GM20431 (cell line): ENCODE results near the gene RWDD1.

ENCODE experiments used
- in situ Hi-C: fragments of 300-500 bp; cut with MseI, MboI; formaldehyde crosslinking; loops from one replicate; pipeline ENCODE4 v1.15.0; 2020; ENCODE audit warnings: low sequenced_read_pairs; ENCODE audit not compliant: unreplicated experiment

RWDD1 gene, protein sequence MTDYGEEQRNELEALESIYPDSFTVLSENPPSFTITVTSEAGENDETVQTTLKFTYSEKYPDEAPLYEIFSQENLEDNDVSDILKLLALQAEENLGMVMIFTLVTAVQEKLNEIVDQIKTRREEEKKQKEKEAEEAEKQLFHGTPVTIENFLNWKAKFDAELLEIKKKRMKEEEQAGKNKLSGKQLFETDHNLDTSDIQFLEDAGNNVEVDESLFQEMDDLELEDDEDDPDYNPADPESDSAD

GRCh38 chr6:116570856-116571682, at the start of gene RWDD1:
TSS of gene RWDD1 (plus strand) at chr6:116571504. CDS start at chr6:116571583, 79 bp downstream.
- in situ Hi-C loops: no loop called here

DNA sequence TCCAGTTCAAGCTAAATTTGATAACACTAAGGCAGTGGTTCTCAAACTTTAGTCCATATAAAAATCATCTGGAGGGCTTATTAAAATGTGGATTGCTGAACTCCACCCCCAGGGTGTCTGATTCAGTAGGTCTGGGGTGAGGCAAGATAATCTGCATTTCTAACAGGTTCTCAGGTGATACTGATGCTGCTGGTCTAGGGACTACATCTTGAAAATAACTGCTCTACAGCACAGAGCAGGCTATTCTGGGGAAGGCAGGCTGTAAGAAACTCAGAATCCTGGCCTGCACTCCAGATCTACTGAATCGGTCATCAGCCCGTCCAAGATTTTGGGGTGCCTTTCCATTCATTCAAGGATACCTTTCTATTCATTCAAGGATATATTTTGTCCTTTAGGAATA, 48.4 kb upstream of the RWDD1 start:
- in situ Hi-C loops: no loop called here

DNA sequence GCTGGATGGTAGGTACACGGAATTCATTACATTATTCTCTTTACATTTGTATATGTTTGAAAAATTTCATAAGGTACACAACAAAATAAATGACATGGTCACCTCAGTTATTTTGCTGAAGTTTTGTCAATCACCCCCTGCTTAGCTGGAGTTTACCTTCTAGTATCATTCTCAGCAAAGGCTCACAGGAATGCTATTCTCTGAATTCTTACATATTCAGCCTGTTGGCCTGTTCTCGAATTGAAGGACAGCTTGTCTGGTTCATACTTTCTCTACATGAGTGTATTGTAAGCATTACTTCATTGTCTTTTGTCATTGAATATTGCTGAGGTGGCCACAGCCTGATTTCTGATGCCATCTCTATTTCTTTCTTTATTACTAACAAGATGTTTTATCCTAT, 47.1 kb upstream of the RWDD1 start:
- in situ Hi-C loops: no loop called here

- in situ Hi-C loops: no loop called here
Observed at GRCh38 chr6:116528133-116528532, 43.2 kb upstream of the RWDD1 start.

DNA sequence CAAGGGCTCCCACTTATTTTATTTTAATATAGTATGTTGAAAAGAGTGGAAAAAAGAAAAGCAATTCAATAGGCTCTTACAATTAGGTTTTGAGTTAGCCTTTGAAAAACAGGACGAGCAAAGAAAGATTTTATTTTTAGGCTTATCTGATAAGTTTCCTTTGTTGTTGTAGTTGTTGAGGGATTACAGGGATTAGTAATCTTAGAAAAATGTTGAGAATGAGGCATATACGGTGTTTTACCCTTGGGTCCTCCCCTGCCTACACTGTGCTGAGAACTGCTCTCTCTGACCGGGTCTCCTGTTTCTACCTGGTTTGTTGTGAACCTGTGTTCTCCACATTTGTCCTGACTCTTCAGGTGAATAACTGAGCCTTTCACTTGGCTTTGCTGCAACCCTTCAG, 42.5 kb upstream of the RWDD1 start:
- in situ Hi-C loops: no loop called here

- in situ Hi-C loops: loop anchor here (10.0 kb wide), 1 partner anchor 235 kb away; no protein-coding TSS in a partner anchor
Observed at GRCh38 chr6:116529466-116530290, 41.6 kb upstream of the RWDD1 start.

DNA sequence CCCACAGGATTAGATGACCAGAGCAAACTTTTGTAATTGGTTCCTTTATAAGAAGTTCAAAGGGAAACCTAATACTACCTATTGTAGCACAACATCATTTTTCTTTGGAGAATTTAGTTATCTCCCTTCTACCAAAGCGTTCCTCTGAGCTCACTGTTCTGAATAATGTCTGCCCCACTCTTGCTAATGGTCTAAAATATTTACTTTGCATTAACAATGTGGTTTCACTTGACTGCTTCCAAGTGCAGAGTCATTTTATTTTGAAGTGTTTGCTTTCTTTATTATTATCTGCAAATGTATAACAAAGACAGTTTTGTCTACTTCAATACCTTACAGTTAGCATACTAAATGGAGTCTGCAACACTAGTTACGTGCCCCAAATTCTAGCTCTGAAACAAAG, 40.9 kb upstream of the RWDD1 start:
- in situ Hi-C loops: loop anchor here (10.0 kb wide), 1 partner anchor 236 kb away; no protein-coding TSS in a partner anchor

DNA sequence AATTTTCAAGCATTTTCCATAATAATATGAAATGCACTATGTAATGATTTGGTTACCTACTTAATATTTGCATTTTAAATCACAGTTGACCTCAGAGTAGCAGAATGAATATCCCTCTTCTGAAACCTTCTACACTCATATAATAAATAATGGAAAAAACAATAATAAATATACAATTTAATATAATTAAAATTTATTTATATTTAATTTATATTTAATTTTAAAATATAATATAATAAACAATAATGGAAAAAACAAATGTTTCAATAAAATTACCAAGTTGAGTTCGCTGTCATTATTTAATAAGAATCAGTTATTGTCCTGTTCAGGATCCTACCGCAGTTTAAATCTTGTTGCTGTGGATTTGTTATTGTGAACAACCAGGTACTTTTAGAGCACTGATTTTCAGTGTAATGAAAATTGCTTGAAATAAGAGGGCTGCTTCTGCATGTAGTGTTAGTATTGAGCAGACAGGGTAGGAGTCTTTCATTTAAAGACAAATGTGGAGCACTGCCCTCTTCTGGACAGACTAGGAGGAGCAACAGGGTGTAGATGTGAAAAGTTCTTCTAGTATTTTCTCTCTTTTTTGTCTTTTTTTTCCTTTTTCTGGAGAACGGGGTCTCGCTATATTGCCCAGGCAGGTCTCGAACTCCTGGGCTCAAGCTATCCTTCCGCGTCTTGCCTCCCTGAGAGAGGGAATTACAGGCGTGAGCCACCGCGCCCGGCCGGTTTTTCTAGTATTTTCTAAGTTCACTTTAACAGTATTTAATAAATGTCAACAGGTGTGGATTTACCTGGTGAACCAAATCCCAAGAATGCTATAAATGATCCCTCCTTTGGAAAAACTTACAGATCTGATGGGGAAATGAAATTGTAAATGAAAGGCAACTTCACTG, 39.4 kb upstream of the RWDD1 start:
- in situ Hi-C loops: loop anchor here (10.0 kb wide), 1 partner anchor 237 kb away; no protein-coding TSS in a partner anchor

GRCh38 chr6:116533233-116533957, 37.9 kb upstream of the RWDD1 start:
- in situ Hi-C loops: loop anchor here (10.0 kb wide), 1 partner anchor 239 kb away; no protein-coding TSS in a partner anchor

DNA sequence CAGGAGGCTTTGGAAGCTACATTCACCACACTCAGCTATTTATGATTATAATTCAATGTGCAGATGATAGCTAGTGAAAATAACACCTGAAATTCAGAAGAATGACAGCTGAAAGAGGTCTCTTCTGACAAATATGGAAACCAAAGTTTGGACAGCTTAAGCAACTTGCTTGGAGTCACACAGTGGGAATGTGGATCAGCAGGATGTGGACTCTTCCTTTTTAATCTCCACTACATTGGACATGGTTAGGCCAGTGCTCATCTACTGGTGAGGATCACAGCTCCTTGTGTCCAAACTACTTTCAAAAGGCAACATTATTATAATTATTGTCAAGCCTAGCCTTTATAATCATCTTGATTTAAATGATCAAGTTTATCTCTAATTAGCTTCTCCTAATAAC, 36.2 kb upstream of the RWDD1 start:
- in situ Hi-C loops: loop anchor here (10.0 kb wide), 1 partner anchor 240 kb away; no protein-coding TSS in a partner anchor

DNA sequence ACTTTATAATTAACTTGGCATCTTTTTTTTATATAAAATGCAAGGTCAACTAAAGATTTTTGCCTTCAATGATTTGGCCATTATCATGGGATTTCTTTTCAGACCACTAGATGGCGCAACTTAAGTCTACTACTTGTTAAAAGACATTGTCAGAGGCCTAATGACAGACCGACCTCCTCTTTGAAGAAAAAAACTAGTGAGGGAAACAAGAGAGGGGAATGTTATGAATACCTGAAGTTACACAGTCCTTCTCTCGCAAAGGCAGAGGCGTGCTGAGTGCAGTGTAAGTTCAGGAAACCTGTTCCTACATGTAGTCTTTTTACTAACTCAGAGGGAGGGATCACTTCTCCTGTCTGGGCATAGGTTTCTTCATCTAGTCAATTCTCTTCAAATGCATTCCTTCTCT, 35.1 kb upstream of the RWDD1 start:
- in situ Hi-C loops: loop anchor here (10.0 kb wide), 1 partner anchor 241 kb away; no protein-coding TSS in a partner anchor

DNA sequence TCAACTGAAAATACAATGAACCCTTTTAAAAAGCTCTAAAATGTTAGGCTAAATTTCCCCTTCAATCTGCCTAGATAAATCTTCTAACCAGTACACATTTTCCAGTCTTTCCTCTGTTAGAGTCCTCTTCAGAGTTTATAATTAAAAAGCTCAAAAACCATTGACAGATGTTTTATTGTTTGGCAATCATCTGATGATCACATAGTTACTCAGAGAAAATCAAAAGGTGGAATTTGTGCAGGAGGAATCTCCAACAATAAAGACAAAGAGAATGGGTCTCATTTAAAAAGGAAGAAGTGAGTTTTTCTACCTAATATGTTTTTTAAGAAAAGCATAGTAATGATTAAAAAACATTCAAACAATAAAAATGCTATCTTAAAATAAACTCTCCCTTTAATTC, 28.9 kb upstream of the RWDD1 start:
- in situ Hi-C loops: no loop called here

GRCh38 chr6:116543149-116543548, 28.2 kb upstream of the RWDD1 start:
- in situ Hi-C loops: no loop called here

DNA sequence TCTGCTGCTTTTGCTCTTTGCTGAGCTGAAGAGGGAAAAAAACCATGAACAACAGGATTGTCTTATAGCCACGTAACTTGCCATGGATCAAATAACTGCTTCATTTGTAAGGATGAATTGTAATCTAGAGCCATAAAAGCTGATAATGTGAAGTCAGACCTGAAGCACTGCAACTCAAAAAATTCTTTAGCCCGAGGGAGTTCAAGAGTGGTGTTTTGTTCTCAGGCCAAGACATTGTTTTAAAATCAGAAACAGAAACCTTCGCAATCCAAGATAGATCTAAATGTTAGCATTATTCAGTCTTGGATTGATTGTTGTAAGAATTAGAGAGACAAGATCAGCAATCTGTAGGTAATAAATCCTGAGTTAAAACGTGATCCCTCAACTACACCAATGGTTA, 25.7 kb upstream of the RWDD1 start, which contains the start of gene TRAPPC3L:
TRAPPC3L (minus strand) TSS at position 34 of the 400 bp plus-strand sequence. CDS start 170 bp downstream, outside the sequence.
- in situ Hi-C loops: no loop called here

DNA sequence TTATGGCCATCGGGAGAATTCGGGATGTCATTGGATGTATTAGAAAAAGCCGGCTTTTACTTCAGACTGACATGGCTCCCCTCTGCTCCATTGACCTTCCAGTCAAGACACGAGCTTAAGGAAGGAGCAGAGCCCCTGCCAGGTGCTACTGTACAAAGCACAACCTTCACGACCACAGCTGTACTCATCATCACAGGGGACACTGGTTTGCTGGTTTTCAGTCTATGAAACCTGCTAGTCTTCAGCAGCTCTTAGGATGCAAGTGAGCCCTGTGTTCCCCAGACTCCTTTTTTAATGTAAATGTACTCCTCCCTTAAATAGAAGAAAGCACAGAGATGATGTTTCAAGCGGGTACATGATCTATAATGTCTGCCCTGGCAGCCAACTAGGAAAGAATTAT, 23.9 kb upstream of the RWDD1 start:
- in situ Hi-C loops: no loop called here

DNA sequence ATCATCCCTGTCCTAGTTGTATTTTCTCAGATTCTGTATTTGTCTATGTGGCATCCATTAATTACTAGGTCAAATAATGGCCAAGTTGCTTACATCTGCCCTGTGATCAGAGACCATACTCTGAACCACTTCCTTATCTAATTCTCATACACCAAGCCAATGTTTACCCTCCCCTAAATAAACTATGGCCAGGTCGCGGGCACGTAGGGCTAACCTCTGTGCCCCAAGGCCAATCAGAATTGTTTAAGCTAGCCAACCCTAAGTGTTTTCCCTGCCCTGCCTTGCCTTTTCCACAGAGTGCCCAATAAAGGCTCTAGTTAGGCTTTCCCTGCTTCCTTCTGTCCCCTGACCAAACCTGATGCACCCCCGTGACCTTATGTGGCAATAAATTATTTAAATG, 20.5 kb upstream of the RWDD1 start:
- in situ Hi-C loops: no loop called here

GRCh38 chr6:116553451-116553850, 17.9 kb upstream of the RWDD1 start, which contains the start of gene CALHM4:
TSS of gene CALHM4 (plus strand) at chr6:116553751. CDS start at chr6:116553794, 43 bp downstream.
- in situ Hi-C loops: no loop called here

DNA sequence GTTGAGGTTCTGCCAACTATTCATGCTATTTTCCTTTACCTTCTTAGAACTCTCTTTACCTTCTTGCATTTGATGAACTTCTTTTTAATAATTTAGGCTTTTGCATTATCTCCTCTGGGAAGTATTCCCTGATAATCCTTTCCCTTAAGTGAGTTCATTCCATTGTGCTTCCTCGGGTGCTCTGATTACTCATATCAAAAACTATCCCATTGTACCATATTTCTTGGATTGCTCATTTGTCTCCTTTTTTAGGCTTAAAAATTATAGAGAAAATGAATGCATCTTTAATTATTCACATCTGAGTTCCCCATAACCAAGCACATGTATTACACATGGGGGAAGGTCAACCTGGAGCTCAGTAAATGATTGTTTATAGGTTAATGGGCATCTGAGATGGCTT, 15.2 kb upstream of the RWDD1 start:
- in situ Hi-C loops: no loop called here
